ENCODE results near the gene GALNT9. TPM values are rescaled to one million over a fixed set of nuclear protein-coding genes. Genes with fewer than 3 reads are reported as not detected.

GALNT9 gene
- total RNA-seq, 1 donor from 2014 or later: 2.1 TPM

GRCh38 chr12:132160016-132160415, 169.4 kb downstream of the GALNT9 start:
- H3K9me3 Mint-ChIP-seq (ENCODE audit: unreplicated experiment): peaks cover 2% of the 10 kb centered on the region
- Histone ChIP-seq H4K20me1 (ENCODE audit: insufficient read depth, low read length) (peaks cover 51% of the 10 kb centered on the region), H3K4me2 (ENCODE audit: low read length) (no peak overlapping the region), H3K27ac (ENCODE audit: low read depth, low read length) (no peak overlapping the region), H3K79me2 (ENCODE audit: insufficient read depth, low read length) (no peaks in the 10 kb centered on the region), H3K27me3 (ENCODE audit: insufficient read depth, low read length) (no peaks in the 10 kb centered on the region), H3K9me3 (ENCODE audit: insufficient read depth, low read depth, low read length) (peaks cover 27% of the 10 kb centered on the region), H3K4me1 (ENCODE audit: insufficient read depth, low read length) (peaks cover 11% of the 10 kb centered on the region), H2AFZ (ENCODE audit: low read depth, low read length) (no peak overlapping the region), H3K4me3 (ENCODE audit: insufficient read depth, low read depth, low read length) (no peak overlapping the region), H3K36me3 (ENCODE audit: insufficient read depth, low read length) (peaks cover 15% of the 10 kb centered on the region), H3K9ac (ENCODE audit: low read length) (no peak overlapping the region)
- H3K27ac Mint-ChIP-seq (ENCODE audit: unreplicated experiment): peak overlapping the region; percentile 92
- FAIRE-seq (no peak), DNase-seq (ENCODE audit: low read depth) (no peak)
- H3K4me3 Mint-ChIP-seq (ENCODE audit: unreplicated experiment): no peak overlapping the region
- no peak for TF ChIP-seq EZH2 (IDR thresholded peaks at IDR 0.05; ENCODE audit: insufficient read depth, low read length)
- no peak for TF ChIP-seq CTCF (IDR thresholded peaks at IDR 0.05; ENCODE audit: insufficient read depth, low read depth, low read length)
- no peaks in the 10 kb centered on the region for H3K4me1 Mint-ChIP-seq (ENCODE audit: low read depth, unreplicated experiment)
- peaks cover 3% of the 10 kb centered on the region for H3K36me3 Mint-ChIP-seq (ENCODE audit: low read depth, unreplicated experiment)
- peaks cover 17% of the 10 kb centered on the region for H3K27me3 Mint-ChIP-seq (ENCODE audit: low read depth, unreplicated experiment)

GRCh38 chr12:132159555-132160003, 169.8 kb downstream of the GALNT9 start:
- FAIRE-seq (no peak), DNase-seq (ENCODE audit: low read depth) (no peak)
- no peak for TF ChIP-seq CTCF (IDR thresholded peaks at IDR 0.05; ENCODE audit: insufficient read depth, low read depth, low read length)
- no peak for TF ChIP-seq EZH2 (IDR thresholded peaks at IDR 0.05; ENCODE audit: insufficient read depth, low read length)
- Mint-ChIP-seq H3K27ac (ENCODE audit: unreplicated experiment) (no peak overlapping the region), H3K27me3 (ENCODE audit: low read depth, unreplicated experiment) (peaks cover 17% of the 10 kb centered on the region), H3K4me3 (ENCODE audit: unreplicated experiment) (no peak overlapping the region), H3K36me3 (ENCODE audit: low read depth, unreplicated experiment) (peaks cover 3% of the 10 kb centered on the region), H3K9me3 (ENCODE audit: unreplicated experiment) (peaks cover 2% of the 10 kb centered on the region), H3K4me1 (ENCODE audit: low read depth, unreplicated experiment) (no peaks in the 10 kb centered on the region)
- Histone ChIP-seq H3K9ac (ENCODE audit: low read length) (no peak overlapping the region), H3K4me1 (ENCODE audit: insufficient read depth, low read length) (peaks cover 11% of the 10 kb centered on the region), H3K79me2 (ENCODE audit: insufficient read depth, low read length) (no peaks in the 10 kb centered on the region), H2AFZ (ENCODE audit: low read depth, low read length) (no peak overlapping the region), H3K27me3 (ENCODE audit: insufficient read depth, low read length) (no peaks in the 10 kb centered on the region), H3K9me3 (ENCODE audit: insufficient read depth, low read depth, low read length) (peaks cover 27% of the 10 kb centered on the region), H3K36me3 (ENCODE audit: insufficient read depth, low read length) (peaks cover 15% of the 10 kb centered on the region), H3K27ac (ENCODE audit: low read depth, low read length) (no peak overlapping the region), H3K4me2 (ENCODE audit: low read length) (no peak overlapping the region), H3K4me3 (ENCODE audit: insufficient read depth, low read depth, low read length) (no peak overlapping the region), H4K20me1 (ENCODE audit: insufficient read depth, low read length) (peaks cover 52% of the 10 kb centered on the region)

- Histone ChIP-seq H3K9me3 (ENCODE audit: insufficient read depth, low read depth, low read length) (peaks cover 27% of the 10 kb centered on the region), H4K20me1 (ENCODE audit: insufficient read depth, low read length) (peaks cover 59% of the 10 kb centered on the region), H3K27ac (ENCODE audit: low read depth, low read length) (no peak overlapping the region), H3K27me3 (ENCODE audit: insufficient read depth, low read length) (no peaks in the 10 kb centered on the region), H3K36me3 (ENCODE audit: insufficient read depth, low read length) (peaks cover 15% of the 10 kb centered on the region), H3K9ac (ENCODE audit: low read length) (no peak overlapping the region), H3K79me2 (ENCODE audit: insufficient read depth, low read length) (no peaks in the 10 kb centered on the region), H3K4me3 (ENCODE audit: insufficient read depth, low read depth, low read length) (no peak overlapping the region), H3K4me1 (ENCODE audit: insufficient read depth, low read length) (peaks cover 11% of the 10 kb centered on the region), H2AFZ (ENCODE audit: low read depth, low read length) (no peak overlapping the region), H3K4me2 (ENCODE audit: low read length) (no peak overlapping the region)
- Mint-ChIP-seq H3K4me1 (ENCODE audit: low read depth, unreplicated experiment) (no peaks in the 10 kb centered on the region), H3K4me3 (ENCODE audit: unreplicated experiment) (no peak overlapping the region), H3K36me3 (ENCODE audit: low read depth, unreplicated experiment) (peaks cover 3% of the 10 kb centered on the region), H3K27ac (ENCODE audit: unreplicated experiment) (no peak overlapping the region), H3K9me3 (ENCODE audit: unreplicated experiment) (peaks cover 2% of the 10 kb centered on the region), H3K27me3 (ENCODE audit: low read depth, unreplicated experiment) (peaks cover 10% of the 10 kb centered on the region)
- FAIRE-seq: no peak
- TF ChIP-seq CTCF (IDR thresholded peaks at IDR 0.05; ENCODE audit: insufficient read depth, low read depth, low read length) (no peak), EZH2 (IDR thresholded peaks at IDR 0.05; ENCODE audit: insufficient read depth, low read length) (no peak)
- DNase-seq (ENCODE audit: low read depth): no peak
Observed at GRCh38 chr12:132158677-132159554, 170.5 kb downstream of the GALNT9 start.

Measured in astrocyte (in vitro differentiated cells and primary cell).